ENCODE measurements around the gene MAP4K4. TPM values are rescaled to one million over a fixed set of nuclear protein-coding genes. Genes with fewer than 3 reads are reported as not detected.

MAP4K4 gene
- total and polyA plus RNA-seq, 2 of the 13 experiments (the other 11 are each of a cell fraction or from before 2014, with no cell fraction given) = 105 to 264 TPM

DNA sequence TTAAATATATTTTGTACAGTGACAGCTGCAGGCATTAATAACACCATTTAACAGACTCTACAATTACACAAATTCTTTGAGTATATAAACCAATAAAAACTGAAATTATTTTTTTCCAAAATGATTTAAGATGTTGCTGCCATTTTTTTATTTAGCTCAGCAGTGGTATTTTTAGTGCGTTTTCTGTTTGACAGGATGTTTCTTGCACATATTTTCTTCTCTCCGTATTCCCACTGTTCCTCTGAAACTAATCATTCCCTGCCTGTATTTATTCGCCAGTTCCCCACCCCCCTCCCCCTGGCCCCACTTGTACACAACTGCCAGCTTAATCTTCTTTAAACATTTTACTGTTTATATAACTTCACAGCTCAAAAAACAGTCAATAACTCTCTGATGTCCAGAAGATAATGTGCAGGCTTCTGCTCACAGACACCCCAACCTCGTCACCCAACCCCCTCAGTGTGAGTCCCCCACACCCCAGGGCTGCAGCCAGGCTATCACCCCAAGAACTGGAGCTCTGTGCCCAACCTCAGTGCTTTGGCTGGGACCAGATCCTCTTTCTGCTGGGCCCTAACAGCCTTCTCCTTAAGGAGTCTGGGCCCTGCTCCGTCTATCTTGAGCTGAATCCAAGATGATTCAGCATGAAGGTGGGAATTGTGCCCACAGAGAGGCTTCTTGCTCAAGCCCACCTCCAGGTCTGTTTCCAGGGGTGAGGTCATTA is 41.6 kb upstream of the MAP4K4 start (continued):
- TF ChIP-seq, protein P1, sequence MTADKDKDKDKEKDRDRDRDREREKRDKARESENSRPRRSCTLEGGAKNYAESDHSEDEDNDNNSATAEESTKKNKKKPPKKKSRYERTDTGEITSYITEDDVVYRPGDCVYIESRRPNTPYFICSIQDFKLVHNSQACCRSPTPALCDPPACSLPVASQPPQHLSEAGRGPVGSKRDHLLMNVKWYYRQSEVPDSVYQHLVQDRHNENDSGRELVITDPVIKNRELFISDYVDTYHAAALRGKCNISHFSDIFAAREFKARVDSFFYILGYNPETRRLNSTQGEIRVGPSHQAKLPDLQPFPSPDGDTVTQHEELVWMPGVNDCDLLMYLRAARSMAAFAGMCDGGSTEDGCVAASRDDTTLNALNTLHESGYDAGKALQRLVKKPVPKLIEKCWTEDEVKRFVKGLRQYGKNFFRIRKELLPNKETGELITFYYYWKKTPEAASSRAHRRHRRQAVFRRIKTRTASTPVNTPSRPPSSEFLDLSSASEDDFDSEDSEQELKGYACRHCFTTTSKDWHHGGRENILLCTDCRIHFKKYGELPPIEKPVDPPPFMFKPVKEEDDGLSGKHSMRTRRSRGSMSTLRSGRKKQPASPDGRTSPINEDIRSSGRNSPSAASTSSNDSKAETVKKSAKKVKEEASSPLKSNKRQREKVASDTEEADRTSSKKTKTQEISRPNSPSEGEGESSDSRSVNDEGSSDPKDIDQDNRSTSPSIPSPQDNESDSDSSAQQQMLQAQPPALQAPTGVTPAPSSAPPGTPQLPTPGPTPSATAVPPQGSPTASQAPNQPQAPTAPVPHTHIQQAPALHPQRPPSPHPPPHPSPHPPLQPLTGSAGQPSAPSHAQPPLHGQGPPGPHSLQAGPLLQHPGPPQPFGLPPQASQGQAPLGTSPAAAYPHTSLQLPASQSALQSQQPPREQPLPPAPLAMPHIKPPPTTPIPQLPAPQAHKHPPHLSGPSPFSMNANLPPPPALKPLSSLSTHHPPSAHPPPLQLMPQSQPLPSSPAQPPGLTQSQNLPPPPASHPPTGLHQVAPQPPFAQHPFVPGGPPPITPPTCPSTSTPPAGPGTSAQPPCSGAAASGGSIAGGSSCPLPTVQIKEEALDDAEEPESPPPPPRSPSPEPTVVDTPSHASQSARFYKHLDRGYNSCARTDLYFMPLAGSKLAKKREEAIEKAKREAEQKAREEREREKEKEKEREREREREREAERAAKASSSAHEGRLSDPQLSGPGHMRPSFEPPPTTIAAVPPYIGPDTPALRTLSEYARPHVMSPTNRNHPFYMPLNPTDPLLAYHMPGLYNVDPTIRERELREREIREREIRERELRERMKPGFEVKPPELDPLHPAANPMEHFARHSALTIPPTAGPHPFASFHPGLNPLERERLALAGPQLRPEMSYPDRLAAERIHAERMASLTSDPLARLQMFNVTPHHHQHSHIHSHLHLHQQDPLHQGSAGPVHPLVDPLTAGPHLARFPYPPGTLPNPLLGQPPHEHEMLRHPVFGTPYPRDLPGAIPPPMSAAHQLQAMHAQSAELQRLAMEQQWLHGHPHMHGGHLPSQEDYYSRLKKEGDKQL (CRISPR knock-in tag; IDR thresholded peaks at IDR 0.05; ENCODE audit: low read depth) = peak; percentile 81
- TF ChIP-seq PLRG1 (conservative IDR thresholded peaks at IDR 0.05) (no peak), ZNF841 (CRISPR knock-in tag; IDR thresholded peaks at IDR 0.05; ENCODE audit: borderline replicate concordance) (no peak), ZNF850 (CRISPR knock-in tag; conservative IDR thresholded peaks at IDR 0.05) (no peak), HDAC2 (CRISPR knock-in tag; IDR thresholded peaks at IDR 0.05) (peak; percentile 59), ZNF143 (CRISPR knock-in tag; IDR thresholded peaks at IDR 0.05) (no peak), U2AF2 (IDR thresholded peaks at IDR 0.05; ENCODE audit: low read depth, low read length) (no peak), MZF1 (CRISPR knock-in tag; IDR thresholded peaks at IDR 0.05; ENCODE audit: borderline replicate concordance) (no peak), CBFB (CRISPR knock-in tag; IDR thresholded peaks at IDR 0.05) (no peak), SP4 (CRISPR knock-in tag; IDR thresholded peaks at IDR 0.05) (no peak), MXD1 (CRISPR knock-in tag; IDR thresholded peaks at IDR 0.05) (no peak), NKX3-1 (CRISPR knock-in tag; IDR thresholded peaks at IDR 0.05) (no peak), SMAD3 (CRISPR knock-in tag; IDR thresholded peaks at IDR 0.05) (0 out of 2 replicates have a peak, but pooled peaks have one; percentile 12), ZNF784 (CRISPR knock-in tag; IDR thresholded peaks at IDR 0.05; ENCODE audit: borderline replicate concordance) (no peak), HDAC1 (CRISPR knock-in tag; IDR thresholded peaks at IDR 0.05) (peak; percentile 53; the same call in 1 of the 2 replicates), ZNF232 (CRISPR knock-in tag; IDR thresholded peaks at IDR 0.05; ENCODE audit: borderline replicate concordance) (peak; percentile 91), ZNF530 (CRISPR knock-in tag; IDR thresholded peaks at IDR 0.05; ENCODE audit: low read depth) (no peak), DPF2 (CRISPR knock-in tag; IDR thresholded peaks at IDR 0.05; ENCODE audit: borderline replicate concordance, low read depth) (peak; percentile 38; the same call in 1 of the 2 replicates), TBX2 (CRISPR knock-in tag; IDR thresholded peaks at IDR 0.05; ENCODE audit: borderline replicate concordance) (peak; percentile 73)
- TF ChIP-seq, protein P2, sequence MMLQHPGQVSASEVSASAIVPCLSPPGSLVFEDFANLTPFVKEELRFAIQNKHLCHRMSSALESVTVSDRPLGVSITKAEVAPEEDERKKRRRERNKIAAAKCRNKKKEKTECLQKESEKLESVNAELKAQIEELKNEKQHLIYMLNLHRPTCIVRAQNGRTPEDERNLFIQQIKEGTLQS (CRISPR knock-in tag; IDR thresholded peaks at IDR 0.05) = no peak
- TF ChIP-seq, protein P3, sequence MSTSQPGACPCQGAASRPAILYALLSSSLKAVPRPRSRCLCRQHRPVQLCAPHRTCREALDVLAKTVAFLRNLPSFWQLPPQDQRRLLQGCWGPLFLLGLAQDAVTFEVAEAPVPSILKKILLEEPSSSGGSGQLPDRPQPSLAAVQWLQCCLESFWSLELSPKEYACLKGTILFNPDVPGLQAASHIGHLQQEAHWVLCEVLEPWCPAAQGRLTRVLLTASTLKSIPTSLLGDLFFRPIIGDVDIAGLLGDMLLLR (CRISPR knock-in tag; IDR thresholded peaks at IDR 0.05) = no peak
- TF ChIP-seq, protein P4, sequence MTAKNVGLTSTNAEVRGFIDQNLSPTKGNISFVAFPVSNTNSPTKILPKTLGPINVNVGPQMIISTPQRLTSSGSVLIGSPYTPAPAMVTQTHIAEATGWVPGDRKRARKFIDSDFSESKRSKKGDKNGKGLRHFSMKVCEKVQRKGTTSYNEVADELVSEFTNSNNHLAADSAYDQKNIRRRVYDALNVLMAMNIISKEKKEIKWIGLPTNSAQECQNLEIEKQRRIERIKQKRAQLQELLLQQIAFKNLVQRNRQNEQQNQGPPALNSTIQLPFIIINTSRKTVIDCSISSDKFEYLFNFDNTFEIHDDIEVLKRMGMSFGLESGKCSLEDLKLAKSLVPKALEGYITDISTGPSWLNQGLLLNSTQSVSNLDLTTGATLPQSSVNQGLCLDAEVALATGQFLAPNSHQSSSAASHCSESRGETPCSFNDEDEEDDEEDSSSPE (CRISPR knock-in tag; IDR thresholded peaks at IDR 0.05) = 0 out of 2 replicates have a peak, but pooled peaks have one; percentile 3
